ENCODE results near the gene KCNA5.

The KCNA5 gene

DNA sequence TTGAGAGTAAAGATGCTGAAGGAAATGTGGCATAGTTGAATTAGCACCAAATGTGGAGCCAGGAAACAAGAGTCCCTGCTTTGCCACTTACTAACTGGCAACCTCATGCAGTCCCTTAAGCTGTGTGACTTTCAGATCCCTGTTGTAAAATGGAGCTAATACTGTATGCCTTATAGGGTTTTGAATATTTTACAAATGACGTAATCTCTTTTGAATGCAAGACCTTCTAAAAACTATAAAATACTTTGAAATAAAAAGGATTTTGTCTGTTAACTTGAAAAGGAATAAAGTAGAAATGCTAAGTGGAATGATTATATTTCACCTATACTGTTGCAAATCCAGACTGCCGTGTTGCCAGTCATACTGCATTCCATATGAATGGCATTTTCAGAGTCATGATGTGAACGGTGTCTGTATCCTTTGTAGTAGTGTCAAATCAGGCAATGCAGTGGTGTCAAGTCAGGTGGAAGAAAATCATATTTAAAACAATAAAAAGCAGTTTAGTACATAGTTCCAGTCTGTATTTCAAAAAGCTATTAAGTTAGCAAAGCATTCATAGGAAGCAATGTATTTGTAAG lies 21.3 kb downstream of the KCNA5 start:
- no peak for DNase-seq (ENCODE audit: low read depth)

DNA sequence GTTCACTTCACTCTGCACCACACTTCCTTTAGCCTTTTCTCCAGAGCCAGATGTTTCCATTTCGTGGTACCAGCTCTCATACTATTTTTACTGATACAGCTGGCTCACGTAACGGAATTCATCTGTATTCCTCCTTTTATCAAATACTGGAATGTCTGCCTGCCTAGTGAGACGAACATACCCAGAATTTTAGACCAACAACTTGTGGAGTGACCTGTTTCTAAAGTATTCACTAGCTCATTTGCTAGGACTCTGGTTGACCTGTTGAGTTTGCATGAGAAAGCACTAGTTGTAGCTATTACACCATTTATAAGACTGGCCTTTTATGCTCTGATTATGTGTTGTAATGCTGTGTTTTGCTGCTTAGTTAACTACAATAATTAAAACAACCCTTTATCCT lies 22.6 kb downstream of the KCNA5 start:
- no peak for DNase-seq (ENCODE audit: low read depth)

DNA sequence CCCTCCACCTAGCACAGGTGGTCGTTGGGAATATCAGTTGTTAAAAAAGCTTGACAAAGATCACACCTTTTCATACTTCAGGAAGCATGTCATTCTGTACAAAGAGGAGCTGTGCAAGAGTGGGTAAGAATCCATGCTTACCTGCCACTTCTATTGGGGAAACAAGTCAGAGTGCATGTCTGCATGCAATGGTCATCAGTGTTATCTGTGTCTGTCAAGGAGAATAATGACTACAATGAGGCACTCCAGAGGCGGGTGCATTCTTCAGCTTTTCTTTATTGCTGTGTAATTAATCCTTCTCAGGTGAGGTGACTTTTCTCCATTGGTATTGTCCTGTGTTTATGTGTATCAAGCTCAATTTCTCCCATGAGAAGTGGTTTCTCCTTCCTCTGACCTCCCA lies 24.4 kb downstream of the KCNA5 start:
- DNase-seq (ENCODE audit: low read depth) = no peak

DNA sequence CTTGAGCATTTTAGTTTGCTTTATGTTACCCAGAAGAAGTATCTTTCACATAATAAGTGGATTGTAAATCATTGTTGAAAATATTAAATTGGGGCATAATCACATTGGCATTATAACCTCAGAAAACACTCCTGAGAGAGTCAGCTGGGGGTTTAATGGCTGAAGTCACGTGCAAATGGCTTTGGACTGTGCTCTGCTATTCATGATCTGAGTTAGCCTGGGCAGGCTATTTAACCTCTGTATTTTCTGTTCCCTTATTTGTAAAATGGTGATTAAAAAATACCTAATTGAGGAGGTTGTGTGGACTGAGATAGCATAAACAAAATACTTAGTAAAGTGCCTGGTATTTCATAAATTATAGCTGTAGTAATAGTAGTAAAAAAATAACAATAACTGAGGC lies 24.9 kb downstream of the KCNA5 start:
- no peak for DNase-seq (ENCODE audit: low read depth)

DNA sequence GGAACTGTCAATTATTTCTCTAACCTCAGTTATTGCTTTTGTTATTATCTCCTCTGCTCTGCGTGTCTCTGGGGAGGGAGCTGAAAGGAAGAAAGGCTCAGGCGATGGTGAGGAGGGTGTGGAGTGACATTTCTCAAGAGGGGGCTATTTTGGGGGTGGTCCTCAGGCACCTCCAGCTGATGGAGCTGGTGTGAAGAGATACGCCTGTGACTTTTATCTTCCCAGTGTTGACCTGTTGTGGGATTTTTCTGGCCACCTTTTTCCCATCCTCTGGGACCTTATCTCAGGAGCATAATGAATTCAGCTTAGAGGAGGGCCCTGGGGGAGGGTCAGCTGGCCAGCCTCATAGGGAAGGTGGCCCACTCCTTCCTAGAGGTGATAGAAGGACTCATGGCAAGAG lies 26.4 kb downstream of the KCNA5 start:
- DNase-seq (ENCODE audit: low read depth) = no peak

DNA sequence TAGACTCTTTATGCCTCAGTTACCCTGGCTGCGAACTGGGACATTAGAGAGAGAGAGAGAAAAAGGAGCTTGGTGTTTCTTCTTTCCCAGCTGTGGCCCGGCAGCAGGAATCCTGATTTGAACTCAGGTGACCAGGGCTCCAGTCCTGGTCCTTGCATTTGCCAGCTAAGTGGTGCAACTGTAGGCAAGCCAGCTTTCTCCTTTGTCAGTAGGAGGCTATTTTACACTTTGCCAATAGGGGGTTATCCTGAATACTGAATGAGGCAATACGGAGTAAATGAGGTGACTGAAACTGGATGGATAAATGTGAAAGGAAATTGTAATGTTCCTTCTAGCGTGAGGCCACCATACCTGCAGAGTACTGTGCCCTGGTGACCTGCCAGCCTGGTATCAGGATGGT lies 27.8 kb downstream of the KCNA5 start:
- no peak for DNase-seq (ENCODE audit: low read depth)

DNA sequence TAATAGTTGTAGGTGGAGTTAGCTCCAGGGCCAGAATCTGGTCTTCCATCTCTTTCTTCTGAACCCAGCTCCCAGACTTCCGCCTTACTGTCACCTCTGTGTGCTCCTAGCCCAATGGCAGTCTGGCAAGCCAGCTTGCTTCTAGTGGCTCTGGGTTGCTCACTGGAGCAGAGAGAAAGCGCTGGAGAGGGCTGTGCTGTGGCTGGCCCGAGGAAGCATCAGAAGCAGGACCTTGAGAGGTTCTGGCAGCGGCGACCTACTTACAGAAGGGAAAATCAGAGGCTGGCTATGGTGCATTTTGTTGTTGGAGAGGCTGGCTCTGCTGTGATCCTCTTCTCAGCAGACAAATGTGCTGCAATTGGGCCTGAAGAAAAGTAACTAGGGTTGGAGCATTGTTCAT lies 28.6 kb downstream of the KCNA5 start:
- no peak for DNase-seq (ENCODE audit: low read depth)

DNA sequence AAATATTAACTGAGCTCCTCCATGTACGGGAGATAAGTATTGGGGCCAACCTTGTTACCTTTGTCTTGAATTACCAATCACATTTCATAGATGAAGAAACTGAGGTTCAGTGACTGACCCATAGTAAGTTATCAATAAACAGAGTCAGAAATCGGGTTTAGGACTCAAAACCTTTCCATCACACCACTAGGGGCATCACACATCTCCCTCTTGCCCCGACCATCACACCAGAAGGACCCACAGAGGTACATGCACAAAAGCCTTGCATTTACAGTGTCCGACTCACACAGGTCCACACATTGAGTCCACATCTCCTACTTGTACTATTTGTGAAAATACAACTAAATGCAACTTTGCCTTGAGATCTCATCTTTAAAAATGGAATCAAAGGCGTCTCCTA lies 29.4 kb downstream of the KCNA5 start:
- no peak for DNase-seq (ENCODE audit: low read depth)

DNA sequence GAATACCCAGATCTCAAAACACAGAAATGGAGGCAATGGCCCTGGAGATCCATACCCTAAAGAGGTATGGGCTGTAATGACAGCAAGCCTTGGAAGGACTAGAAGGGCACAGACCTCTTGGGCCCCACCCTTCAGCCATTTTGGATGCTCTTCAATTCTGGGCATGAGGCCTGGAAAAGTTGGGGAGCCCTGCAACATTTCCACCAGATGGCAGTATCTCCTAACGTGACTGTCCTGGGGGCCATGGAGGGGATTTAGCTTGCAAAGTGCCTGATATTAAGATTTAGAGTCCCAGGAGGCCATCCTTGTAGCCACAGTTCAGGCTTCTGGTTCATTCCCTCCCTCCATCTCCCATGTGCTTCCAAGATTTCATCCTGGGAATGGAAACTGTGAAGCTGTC lies 30.2 kb downstream of the KCNA5 start:
- no peak for DNase-seq (ENCODE audit: low read depth)

DNA sequence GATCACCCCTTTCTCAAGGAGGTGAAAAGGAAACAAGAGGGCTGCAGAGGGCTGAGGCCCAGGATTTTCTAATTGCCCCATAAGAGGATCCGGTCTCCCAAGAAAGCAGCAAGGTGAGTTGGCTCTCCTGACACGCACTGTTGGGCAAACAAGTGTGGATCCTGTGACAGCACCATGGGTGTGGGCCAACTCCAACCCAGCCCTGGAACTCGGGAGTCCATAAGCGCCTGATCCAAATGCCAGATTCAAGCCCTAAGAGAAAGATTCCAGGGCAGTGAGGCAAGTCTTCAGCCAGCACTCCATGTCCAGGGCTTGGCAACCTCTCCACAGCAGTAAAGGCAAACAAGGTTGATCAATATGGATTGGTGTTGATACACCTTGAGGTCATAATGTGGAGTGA lies 33.1 kb downstream of the KCNA5 start:
- DNase-seq (ENCODE audit: low read depth) = no peak

DNA sequence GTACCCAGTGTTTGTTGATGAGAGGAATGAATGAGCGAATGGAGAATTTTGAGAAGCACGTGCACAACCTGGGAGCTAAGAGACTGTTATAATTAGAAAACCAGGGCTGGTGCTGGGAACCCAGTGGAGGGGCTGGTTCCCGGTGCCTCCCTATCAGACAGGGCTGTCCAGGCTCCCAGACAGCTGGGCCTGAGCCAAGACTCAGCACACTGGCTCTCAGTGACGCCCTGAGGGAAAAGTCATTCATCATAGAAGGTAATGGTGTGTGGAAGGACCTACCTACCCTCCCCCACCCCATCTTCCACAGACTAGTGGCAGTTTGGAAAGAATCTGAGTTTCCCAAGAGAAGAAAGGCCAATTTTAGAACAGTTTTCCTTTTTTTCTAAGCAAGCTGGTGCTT lies 34.7 kb downstream of the KCNA5 start:
- DNase-seq (ENCODE audit: low read depth) = no peak

DNA sequence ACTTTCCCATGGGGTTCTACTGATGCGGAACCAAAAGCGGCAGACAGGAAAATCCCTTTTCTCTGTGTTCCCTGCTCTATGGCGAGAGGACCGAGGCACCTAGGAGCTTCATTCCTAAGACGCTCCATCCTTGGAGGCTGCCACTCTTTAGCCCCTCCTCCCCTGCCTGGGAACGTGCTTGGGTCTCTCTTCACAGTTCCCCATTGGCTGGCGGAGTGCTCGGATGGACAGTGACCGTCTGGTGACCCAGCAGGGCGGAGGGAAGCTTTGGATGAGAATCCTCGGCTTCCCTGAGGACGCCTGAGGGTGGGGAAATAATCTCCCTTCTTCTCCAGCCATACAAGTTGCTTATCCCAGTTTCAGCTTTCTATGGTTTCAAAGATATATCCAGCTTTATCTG lies 37.3 kb downstream of the KCNA5 start:
- no peak for DNase-seq (ENCODE audit: low read depth)

DNA sequence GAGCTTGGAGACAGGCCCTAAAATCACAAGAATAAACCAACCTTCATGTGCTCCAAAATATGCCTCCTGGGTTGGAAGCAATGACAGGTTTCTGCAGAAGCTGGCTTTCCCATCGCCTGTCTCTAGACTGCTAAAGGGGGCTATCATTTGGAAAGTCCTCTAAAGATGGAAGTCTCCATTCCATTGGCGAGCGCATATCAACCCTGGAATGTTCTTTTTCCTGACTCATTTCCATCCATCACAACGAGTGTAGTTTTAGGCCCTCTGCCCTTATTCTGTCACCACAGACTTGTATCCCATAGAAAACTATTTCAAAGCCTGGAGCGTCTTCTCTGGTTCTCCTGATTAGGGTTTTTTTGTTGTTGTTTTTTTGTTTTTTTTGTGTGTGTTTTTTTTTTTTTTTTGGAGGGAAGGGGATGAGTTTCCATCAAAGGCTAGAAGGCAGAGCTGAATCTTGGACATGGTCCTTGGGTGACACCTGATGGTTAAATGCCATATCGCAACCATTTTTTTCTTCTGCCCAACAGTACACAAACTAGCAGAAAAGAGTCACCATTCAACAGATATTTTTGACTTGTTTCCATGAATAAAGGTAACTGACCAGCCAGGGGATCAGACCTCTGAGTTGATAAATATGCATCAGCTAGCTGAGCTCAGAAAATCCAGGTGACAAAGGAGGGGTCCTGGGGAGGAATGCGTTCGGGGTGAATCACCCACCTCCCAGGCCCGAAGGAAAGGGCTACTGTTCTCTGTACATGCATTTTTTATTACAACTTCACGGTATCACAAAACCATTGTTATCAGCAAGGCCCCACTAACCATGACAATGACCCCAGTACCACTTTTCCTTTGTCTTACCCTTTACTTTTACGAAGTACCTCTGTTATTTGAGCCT lies 40.5 kb downstream of the KCNA5 start:
- peak; percentile 32 for DNase-seq (ENCODE audit: low read depth)

DNA sequence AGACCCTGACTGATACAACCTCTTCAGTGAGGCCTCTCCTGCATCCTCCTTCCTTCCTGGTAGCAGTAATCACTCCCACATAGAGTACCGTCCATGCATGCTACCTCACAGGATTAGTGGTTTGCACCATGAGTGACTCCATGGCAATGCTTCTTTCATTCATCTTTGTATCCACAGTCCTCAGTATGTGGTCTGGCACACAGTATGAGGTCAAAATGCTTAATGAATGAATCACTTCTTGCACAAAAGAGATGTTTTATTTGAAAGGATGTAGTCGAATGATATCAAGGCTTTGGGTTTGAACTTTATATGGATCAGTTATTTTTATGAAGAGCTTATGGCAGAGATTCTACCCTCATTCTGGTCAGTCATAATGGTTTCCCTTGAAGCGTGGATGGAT lies 42.2 kb downstream of the KCNA5 start:
- peak; percentile 8 for DNase-seq (ENCODE audit: low read depth)

DNA sequence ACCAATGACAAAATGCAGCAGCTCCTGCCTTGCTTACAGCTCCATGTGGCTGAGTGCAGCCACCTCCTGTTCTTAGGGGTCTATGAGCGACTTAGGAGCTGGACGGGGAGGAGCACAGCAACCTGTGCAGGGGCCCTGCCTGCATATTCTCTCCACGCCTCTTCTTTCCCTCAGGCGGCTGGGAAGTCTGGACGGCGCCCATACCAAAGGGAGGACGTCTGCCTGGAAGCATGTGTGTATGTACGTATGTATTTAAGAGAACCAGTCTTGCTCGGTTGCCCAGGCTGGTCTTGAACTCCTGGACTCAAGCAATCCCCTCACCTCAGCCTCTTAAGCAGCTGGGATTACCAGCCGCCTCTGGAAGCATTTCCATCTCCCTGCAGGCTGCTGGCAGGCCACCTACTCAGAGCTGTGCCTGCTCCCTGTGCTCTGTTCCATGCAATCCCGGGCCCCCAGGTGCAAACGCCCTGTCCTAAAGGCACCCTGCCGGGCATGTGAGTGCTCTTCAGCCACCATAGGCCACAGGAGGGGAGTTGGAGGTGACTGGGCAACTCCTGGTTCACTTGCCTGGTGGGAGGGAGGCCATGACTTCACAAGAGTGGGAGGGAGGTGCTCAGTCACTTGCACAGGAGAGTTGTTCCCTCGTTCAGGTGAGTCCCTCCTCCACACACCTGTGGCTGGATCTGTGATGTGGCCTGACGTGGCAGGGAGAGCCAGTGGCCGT lies 44.3 kb downstream of the KCNA5 start:
- no peak for DNase-seq (ENCODE audit: low read depth)

DNA sequence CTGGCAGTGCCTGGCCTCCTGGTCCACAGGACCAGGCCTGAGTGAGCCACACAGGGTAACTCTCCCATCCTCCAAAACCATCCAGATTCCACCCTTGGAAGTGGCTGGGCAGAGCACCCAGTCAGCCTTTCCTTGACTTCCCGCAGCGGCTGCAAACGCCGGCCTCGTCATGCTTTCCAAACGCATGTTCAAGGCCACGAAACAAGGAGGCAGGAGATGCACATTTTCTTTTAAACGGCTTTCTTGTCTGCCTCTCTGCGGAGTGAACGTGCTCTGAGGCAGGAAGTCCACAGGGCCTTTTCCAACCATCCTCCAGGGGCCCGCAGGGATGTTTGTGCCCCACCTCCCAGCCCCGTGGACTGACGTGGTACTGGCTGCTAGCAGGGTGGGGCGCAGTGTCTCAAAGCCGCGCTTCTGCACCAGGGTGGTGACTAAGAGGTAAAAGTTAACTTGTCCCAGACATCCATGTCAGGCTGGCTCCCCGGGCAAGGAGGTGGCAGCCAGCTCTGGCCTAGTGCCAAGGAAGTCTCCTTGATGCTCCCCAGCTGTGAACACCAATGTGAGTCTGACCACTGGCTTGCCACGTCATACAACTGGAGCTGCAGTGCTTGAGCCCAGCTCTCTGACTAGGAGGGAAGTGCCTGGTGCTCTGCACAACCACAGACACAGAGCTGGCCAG lies 45.0 kb downstream of the KCNA5 start:
- DNase-seq (ENCODE audit: low read depth) = peak; percentile 10

DNA sequence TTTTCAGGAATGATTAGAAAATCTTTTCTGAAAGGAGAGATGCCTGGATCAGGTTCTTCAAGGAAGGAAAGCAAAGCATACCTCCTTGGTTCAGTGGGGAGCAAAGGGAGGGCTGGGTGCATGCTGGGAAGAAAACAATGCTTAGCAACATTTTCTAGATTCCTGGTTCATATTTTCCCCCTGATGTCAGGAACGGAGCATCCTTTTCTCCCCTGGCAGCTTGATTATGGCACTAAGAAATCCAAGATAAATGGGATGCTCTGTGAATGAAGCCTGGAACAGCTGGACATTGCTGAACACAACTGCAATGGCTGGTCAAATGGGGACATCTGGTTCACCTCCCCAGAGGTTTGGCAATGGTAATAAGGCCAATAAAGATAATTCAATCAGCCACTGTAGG lies 50.9 kb downstream of the KCNA5 start:
- DNase-seq (ENCODE audit: low read depth) = no peak

DNA sequence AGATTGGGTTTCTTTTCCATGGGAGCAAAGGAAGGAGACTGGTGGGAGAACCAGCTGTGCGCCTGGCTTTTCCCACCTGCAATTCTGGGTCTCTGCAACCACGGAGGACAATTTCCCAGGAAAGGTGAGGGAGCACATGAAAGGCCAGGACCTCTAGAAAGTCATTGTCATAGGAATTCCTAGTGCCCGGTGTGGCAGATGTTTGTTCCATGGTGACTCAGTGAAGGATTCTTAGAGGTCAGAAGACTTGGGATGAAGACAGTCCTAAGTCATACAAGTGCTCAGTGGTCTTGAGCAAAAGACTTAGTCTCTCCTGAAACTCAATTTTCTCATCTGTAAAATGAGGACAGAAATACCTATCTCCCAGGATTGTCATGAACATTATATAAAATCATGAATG lies 51.3 kb downstream of the KCNA5 start:
- DNase-seq (ENCODE audit: low read depth) = no peak
